ENCODE results near the gene SLC35A4.
"Not testable (repeated sequence)": the region's sequence is repeated elsewhere in the genome, so short reads cannot be mapped to it uniquely, and the experiment has no call there.

Gene SLC35A4

GRCh38 chr5:140591747-140592372 is 27.2 kb downstream of the SLC35A4 start:
- DNase-seq: no peak

GRCh38 chr5:140593070-140593469 is 28.4 kb downstream of the SLC35A4 start:
- not testable (repeated sequence) for DNase-seq

- no peak for DNase-seq
Observed at GRCh38 chr5:140594169-140594568, 29.5 kb downstream of the SLC35A4 start.

DNA sequence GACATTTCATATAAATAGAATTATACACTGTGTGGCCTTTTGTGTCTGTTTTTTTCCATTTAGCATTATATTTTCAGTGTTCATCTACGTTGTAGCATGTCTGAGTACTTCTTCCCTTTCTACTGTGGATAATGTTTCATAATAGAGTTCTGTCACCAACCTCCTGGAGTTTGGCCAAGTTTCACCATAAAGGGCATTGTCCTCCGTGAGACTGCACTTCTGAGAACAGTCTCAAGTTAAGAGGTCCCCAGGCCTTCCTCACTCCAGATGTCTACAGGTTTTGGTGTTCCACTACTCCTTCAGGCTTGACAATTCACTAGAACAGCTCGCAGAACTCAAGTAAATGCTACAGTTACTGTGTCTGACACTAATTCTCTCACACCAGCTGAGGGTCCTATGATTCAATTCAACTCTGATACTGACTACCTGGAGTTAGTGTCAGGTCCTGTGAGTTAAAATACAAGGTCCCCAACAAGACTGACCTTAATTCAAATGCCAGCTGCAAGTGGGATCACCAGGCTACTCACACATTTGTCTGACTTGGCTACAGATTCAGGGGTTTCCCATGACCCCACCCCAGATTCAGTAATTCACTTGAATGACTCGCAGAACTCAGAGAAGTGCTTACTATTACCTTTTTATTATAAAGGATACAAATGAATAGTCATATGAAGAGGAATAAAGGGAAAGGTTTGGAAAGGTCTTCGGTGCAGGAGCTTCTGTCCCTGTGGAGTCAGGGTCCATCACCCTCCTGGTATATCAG is 31.1 kb downstream of the SLC35A4 start:
- peak; percentile 47 for DNase-seq

- no peak for DNase-seq
Observed at GRCh38 chr5:140596321-140596741, 31.7 kb downstream of the SLC35A4 start.

- DNase-seq: no peak
Observed at GRCh38 chr5:140598836-140599235, 34.2 kb downstream of the SLC35A4 start.

DNA sequence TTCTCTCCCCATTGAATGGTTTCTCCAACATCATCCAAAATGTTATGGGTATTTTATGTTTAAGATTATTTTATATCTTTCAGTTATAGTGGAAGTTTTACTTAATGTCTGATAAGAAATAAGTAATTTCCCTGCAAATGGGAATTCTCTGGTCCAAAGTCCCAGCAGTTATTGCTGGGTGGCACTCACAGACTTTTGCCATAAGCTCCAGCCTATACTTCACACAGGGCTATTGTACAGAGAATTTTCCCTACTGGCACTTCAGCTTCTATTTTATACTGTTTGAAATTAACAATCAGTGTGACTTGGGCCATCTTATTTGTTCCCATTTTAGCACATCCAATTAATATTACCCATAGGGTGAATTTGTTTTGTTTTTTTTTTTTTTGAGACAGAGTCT is 35.5 kb downstream of the SLC35A4 start:
- no peak for DNase-seq

DNA sequence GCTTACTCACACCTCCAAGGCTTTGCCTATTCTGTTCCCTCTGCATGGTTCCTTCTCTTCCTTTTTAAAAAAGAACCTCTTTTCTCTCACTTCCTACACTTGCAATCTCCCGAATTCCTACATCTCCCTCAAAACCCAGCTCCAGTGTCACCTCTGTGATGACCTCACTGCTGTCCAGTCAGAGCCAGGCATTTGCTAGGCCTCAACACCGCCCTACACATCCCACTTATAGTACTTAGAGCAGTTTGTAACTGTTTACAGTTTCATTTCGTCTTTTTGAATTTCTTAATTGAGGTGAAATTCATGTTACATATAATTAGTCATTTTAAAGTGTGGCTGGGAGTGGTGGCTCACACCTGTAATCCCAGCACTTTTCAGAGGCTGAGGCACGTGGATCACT is 37.5 kb downstream of the SLC35A4 start:
- DNase-seq: no peak

DNA sequence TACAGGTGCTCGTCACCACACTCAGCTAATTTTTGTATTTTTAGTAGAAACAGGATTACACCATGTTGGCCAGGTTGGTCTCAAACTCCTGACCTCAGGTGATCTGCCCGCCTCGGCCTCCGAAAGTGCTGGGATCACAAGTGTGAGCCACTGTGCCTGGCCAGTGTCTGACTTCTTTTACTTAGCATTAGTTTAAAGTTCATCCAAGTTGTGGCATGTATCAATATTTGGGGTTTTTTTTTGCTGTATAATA is 38.7 kb downstream of the SLC35A4 start:
- DNase-seq: not testable (repeated sequence)

DNA sequence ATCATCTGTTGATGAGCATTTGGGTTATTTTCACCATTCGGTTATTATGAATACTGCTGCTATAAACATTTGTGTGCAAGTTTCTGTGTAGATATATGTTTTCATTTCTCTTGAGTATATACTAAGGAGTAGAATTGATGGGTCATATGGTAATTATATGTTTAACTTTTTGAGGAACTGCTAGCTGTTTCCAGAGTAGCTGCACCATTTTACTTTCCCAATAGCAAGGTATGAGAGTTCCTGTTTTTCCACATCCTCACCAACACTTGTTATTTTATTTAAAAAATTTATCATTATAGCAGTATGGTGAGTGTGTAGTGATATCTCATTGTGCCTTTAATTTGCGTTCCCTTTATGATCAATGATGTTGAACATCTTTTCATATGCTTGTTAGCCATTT is 39.1 kb downstream of the SLC35A4 start:
- DNase-seq: no peak

- DNase-seq: no peak
Observed at GRCh38 chr5:140605879-140606278, 41.3 kb downstream of the SLC35A4 start.

DNA sequence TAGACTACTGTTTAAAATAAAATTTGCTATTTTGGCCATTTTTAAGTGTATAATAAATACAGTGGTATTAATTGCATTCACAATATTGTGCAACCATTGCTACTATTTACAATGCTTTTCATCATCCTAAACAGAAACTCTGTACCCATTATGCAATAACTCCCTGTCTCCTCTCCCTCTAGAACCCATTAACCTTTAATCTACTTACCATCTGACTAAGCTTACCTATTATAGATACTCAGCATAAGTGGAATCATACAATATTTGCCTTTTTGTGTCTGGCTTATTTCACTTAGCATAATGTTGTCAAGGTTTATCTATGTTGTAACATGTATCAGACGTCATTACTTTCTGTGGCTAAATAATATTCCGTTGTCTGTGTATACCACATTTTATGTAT is 42.4 kb downstream of the SLC35A4 start:
- DNase-seq: no peak

DNA sequence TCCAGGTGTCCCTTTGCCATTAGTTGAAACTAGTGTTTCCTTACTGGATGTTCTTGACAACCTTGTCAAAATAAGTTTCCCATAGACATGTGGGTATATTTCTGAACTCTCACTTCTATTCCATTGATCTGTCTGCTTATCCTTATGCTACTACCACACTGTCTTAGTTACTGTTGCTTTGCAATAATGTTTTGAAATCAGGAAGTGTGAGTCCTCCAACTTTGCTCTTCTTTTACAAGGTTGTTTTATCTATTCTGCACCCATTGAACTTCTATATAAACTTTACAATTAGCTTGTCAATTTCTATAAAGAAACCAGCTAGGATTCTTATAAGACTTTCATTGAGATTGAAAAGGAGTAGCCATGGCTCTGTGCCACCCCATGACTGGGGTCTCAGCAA is 44.1 kb downstream of the SLC35A4 start:
- no peak for DNase-seq

- DNase-seq: peak; percentile 44
Observed at GRCh38 chr5:140609126-140609525, 44.5 kb downstream of the SLC35A4 start.

DNA sequence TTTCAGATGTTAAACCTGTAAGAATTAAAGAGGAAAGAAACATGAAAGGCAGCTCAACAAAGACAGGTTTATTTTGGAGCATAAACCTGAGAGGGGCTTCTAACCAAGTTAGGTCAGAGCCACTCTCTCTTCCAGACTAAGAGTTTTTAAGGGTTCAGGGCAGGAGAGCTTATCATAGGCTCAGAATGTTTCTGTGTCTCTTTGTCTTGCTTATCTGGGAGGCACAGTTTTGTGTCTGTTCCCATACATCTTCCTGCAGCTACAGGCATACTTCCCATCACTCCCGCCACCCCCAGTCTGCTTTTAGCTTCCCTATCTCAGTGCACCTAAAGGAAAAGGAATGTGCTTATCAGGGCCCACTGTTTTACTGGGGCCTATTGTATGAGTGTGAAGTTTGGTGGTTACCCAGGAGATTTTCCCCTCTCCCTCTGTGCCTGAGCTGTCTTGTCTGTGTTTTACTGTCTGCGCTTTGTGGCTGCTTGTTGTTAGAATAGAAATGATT is 46.4 kb downstream of the SLC35A4 start:
- DNase-seq: no peak
